Activated CD4-positive, alpha-beta T cell treated with anti-CD3 and anti-CD28 coated beads, Interleukin-2, amount 10 ng/mL, durations not matched to agents 24 days and 14 days (primary cell): ENCODE results near the gene RXFP2. TPM values are rescaled to one million over a fixed set of nuclear protein-coding genes. Genes with fewer than 3 reads are reported as not detected.

Experiments
- DNase-seq: peaks from one replicate; pipeline ENCODE4 v3.0.0; 2022
- H3K27ac Mint-ChIP-seq: one replicate; pipeline ENCODE4 v1.8.0; 2022; ENCODE audit warnings: mild to moderate bottlenecking, mixed read lengths
- H3K27me3 Mint-ChIP-seq: one replicate; pipeline ENCODE4 v1.8.0; 2022; ENCODE audit warnings: mixed read lengths
- H3K36me3 Mint-ChIP-seq: one replicate; pipeline ENCODE4 v1.8.0; 2022; ENCODE audit warnings: low read depth, mild to moderate bottlenecking, mixed read lengths
- H3K4me1 Mint-ChIP-seq: one replicate; pipeline ENCODE4 v1.8.0; 2021; ENCODE audit warnings: mixed read lengths
- H3K4me3 Mint-ChIP-seq: one replicate; pipeline ENCODE4 v1.8.0; 2022; ENCODE audit warnings: mild to moderate bottlenecking, moderate library complexity, mixed read lengths
- H3K9me3 Mint-ChIP-seq: one replicate; pipeline ENCODE4 v1.8.0; 2021; ENCODE audit warnings: mixed read lengths
- intact Hi-C: fragments of 100-400 bp; cut with micrococcal nuclease; formaldehyde crosslinking; loops from one replicate; pipeline ENCODE4 v1.15.1; 2023
- total RNA-seq: library from RNA; stranded (reverse); gene quantifications from 2 replicates; pipeline ENCODE4 v1.2.3, GENCODE V29; 2022

The RXFP2 gene
- total RNA-seq, 1 donor from 2014 or later = not detected

GRCh38 chr13:31818236-31818635 is 78.9 kb downstream of the RXFP2 start:
- intact Hi-C loops = no loop called here
- peaks cover 7% of the 10 kb centered on the region for H3K27me3 Mint-ChIP-seq
- no peak overlapping the region for H3K4me3 Mint-ChIP-seq
- no peak for DNase-seq
- H3K27ac Mint-ChIP-seq = no peak overlapping the region
- peaks cover 12% of the 10 kb centered on the region for H3K9me3 Mint-ChIP-seq
- no peaks in the 10 kb centered on the region for H3K36me3 Mint-ChIP-seq
- no peaks in the 10 kb centered on the region for H3K4me1 Mint-ChIP-seq

GRCh38 chr13:31824705-31825517 is 85.6 kb downstream of the RXFP2 start:
- no peak overlapping the region for H3K27ac Mint-ChIP-seq

GRCh38 chr13:31826521-31826920 is 87.2 kb downstream of the RXFP2 start:
- Mint-ChIP-seq H3K27me3 (peaks cover 3% of the 10 kb centered on the region), H3K27ac (no peak overlapping the region), H3K9me3 (no peaks in the 10 kb centered on the region), H3K4me3 (no peak overlapping the region), H3K36me3 (no peaks in the 10 kb centered on the region), H3K4me1 (peaks cover 3% of the 10 kb centered on the region)
- DNase-seq = no peak
- intact Hi-C loops = no loop called here

More at GRCh38 chr13:31824705-31825517, 85.6 kb downstream of the RXFP2 start:
- Mint-ChIP-seq H3K27me3 (peaks cover 3% of the 10 kb centered on the region), H3K4me1 (peaks cover 3% of the 10 kb centered on the region), H3K9me3 (no peaks in the 10 kb centered on the region), H3K4me3 (no peak overlapping the region), H3K36me3 (no peaks in the 10 kb centered on the region)
- intact Hi-C loops = no loop called here
- DNase-seq = no peak

- DNase-seq = no peak
- Mint-ChIP-seq H3K27me3 (peaks cover 2% of the 10 kb centered on the region), H3K27ac (no peak overlapping the region), H3K9me3 (no peaks in the 10 kb centered on the region), H3K4me3 (no peak overlapping the region), H3K4me1 (peaks cover 3% of the 10 kb centered on the region), H3K36me3 (no peaks in the 10 kb centered on the region)
- intact Hi-C loops = no loop called here
Observed at GRCh38 chr13:31827707-31828106, 88.4 kb downstream of the RXFP2 start.

GRCh38 chr13:31835932-31836331 is 96.6 kb downstream of the RXFP2 start:
- Mint-ChIP-seq H3K27me3 (peaks cover 20% of the 10 kb centered on the region), H3K9me3 (no peaks in the 10 kb centered on the region), H3K4me3 (no peak overlapping the region), H3K36me3 (no peaks in the 10 kb centered on the region), H3K27ac (no peak overlapping the region), H3K4me1 (no peaks in the 10 kb centered on the region)
- intact Hi-C loops = no loop called here
- DNase-seq = no peak

- Mint-ChIP-seq H3K9me3 (no peaks in the 10 kb centered on the region), H3K4me1 (peaks cover 17% of the 10 kb centered on the region), H3K27me3 (peaks cover 58% of the 10 kb centered on the region), H3K36me3 (no peaks in the 10 kb centered on the region), H3K27ac (no peak overlapping the region), H3K4me3 (no peak overlapping the region)
- intact Hi-C loops = no loop called here
- DNase-seq = no peak
Observed at GRCh38 chr13:31843044-31843443, 103.7 kb downstream of the RXFP2 start.

- Mint-ChIP-seq H3K27me3 (peaks cover 73% of the 10 kb centered on the region), H3K9me3 (no peaks in the 10 kb centered on the region), H3K36me3 (no peaks in the 10 kb centered on the region), H3K27ac (no peak overlapping the region), H3K4me1 (peaks cover 21% of the 10 kb centered on the region), H3K4me3 (peak overlapping the region; percentile 87)
- DNase-seq = peak; percentile 96
- intact Hi-C loops = no loop called here
Observed at GRCh38 chr13:31846182-31846938, 107.0 kb downstream of the RXFP2 start.

GRCh38 chr13:31846961-31847752 is 107.8 kb downstream of the RXFP2 start:
- Mint-ChIP-seq H3K4me1 (peaks cover 21% of the 10 kb centered on the region), H3K4me3 (peak overlapping the region; percentile 65), H3K27ac (peak overlapping the region; percentile 3), H3K9me3 (no peaks in the 10 kb centered on the region), H3K36me3 (no peaks in the 10 kb centered on the region), H3K27me3 (peaks cover 76% of the 10 kb centered on the region)
- DNase-seq = no peak
- intact Hi-C loops = no loop called here

GRCh38 chr13:31848621-31849020 is 109.3 kb downstream of the RXFP2 start:
- Mint-ChIP-seq H3K27ac (no peak overlapping the region), H3K36me3 (no peaks in the 10 kb centered on the region), H3K4me3 (no peak overlapping the region), H3K27me3 (peaks cover 70% of the 10 kb centered on the region), H3K4me1 (peaks cover 21% of the 10 kb centered on the region), H3K9me3 (no peaks in the 10 kb centered on the region)
- no peak for DNase-seq
- intact Hi-C loops = no loop called here

GRCh38 chr13:31849206-31849605 is 109.9 kb downstream of the RXFP2 start:
- peaks cover 21% of the 10 kb centered on the region for H3K4me1 Mint-ChIP-seq
- no peaks in the 10 kb centered on the region for H3K36me3 Mint-ChIP-seq
- H3K4me3 Mint-ChIP-seq = no peak overlapping the region
- H3K27ac Mint-ChIP-seq = no peak overlapping the region
- H3K9me3 Mint-ChIP-seq = no peaks in the 10 kb centered on the region
- DNase-seq = no peak
- intact Hi-C loops = no loop called here
- peaks cover 64% of the 10 kb centered on the region for H3K27me3 Mint-ChIP-seq

- H3K4me3 Mint-ChIP-seq = no peak overlapping the region
- no peak for DNase-seq
- H3K9me3 Mint-ChIP-seq = no peaks in the 10 kb centered on the region
- no peaks in the 10 kb centered on the region for H3K36me3 Mint-ChIP-seq
- no peak overlapping the region for H3K27ac Mint-ChIP-seq
- peaks cover 16% of the 10 kb centered on the region for H3K4me1 Mint-ChIP-seq
- intact Hi-C loops = no loop called here
- peaks cover 56% of the 10 kb centered on the region for H3K27me3 Mint-ChIP-seq
Observed at GRCh38 chr13:31850041-31850555, 110.8 kb downstream of the RXFP2 start.

- H3K4me1 Mint-ChIP-seq = peaks cover 12% of the 10 kb centered on the region
- H3K36me3 Mint-ChIP-seq = no peaks in the 10 kb centered on the region
- H3K27ac Mint-ChIP-seq = no peak overlapping the region
- H3K27me3 Mint-ChIP-seq = peaks cover 49% of the 10 kb centered on the region
- H3K9me3 Mint-ChIP-seq = no peaks in the 10 kb centered on the region
- no peak for DNase-seq
- H3K4me3 Mint-ChIP-seq = no peak overlapping the region
- intact Hi-C loops = no loop called here
Observed at GRCh38 chr13:31851216-31851615, 111.9 kb downstream of the RXFP2 start.
